BE2C (cell line): ENCODE results near the gene PKNOX1.
"Not testable (repeated sequence)": the region's sequence is repeated elsewhere in the genome, so short reads cannot be mapped to it uniquely, and the experiment has no call there.

Experiments used
- DNase-seq: peaks from one replicate; pipeline ENCODE4 v3.0.0-alpha.2; 2020
- H3K27me3 ChIP-seq: fragments of 250-450 bp; sonication (Bioruptor Pico); 2 replicates; pipeline ENCODE4 v1.5.1; 2020; ENCODE audit warnings: mild to moderate bottlenecking
- H3K36me3 ChIP-seq: fragments of 250-450 bp; sonication (Bioruptor Pico); 2 replicates; pipeline ENCODE4 v1.5.1; 2020; ENCODE audit warnings: mild to moderate bottlenecking
- H3K4me1 ChIP-seq: fragments of 250-450 bp; sonication (Bioruptor Pico); 2 replicates; pipeline ENCODE4 v1.5.1; 2020
- H3K4me3 ChIP-seq: 2 replicates; pipeline ENCODE4 v1.5.1; 2011; ENCODE audit warnings: low read depth, low read length
- H3K9me3 ChIP-seq: fragments of 250-450 bp; sonication (Bioruptor Pico); 2 replicates; pipeline ENCODE4 v1.5.1; 2020

PKNOX1 gene

GRCh38 chr21:43062955-43063664 lies 88.7 kb downstream of the PKNOX1 start:
- H3K36me3 ChIP-seq, H3K4me3 ChIP-seq, H3K4me1 ChIP-seq, DNase-seq, H3K27me3 ChIP-seq, H3K9me3 ChIP-seq: not testable (repeated sequence)

GRCh38 chr21:43064265-43064917 lies 90.0 kb downstream of the PKNOX1 start:
- H3K4me1 ChIP-seq, H3K36me3 ChIP-seq, H3K9me3 ChIP-seq, DNase-seq, H3K4me3 ChIP-seq, H3K27me3 ChIP-seq: not testable (repeated sequence)

- H3K9me3 ChIP-seq, H3K4me3 ChIP-seq, H3K27me3 ChIP-seq, H3K36me3 ChIP-seq, DNase-seq, H3K4me1 ChIP-seq: not testable (repeated sequence)
Observed at GRCh38 chr21:43065991-43066390, 91.6 kb downstream of the PKNOX1 start.

- DNase-seq, H3K4me1 ChIP-seq: not testable (repeated sequence)
Observed at GRCh38 chr21:43066690-43067089, 92.3 kb downstream of the PKNOX1 start.

GRCh38 chr21:43068065-43068464 lies 93.7 kb downstream of the PKNOX1 start:
- DNase-seq, H3K27me3 ChIP-seq, H3K4me1 ChIP-seq, H3K36me3 ChIP-seq, H3K9me3 ChIP-seq, H3K4me3 ChIP-seq: not testable (repeated sequence)

More at GRCh38 chr21:43066690-43067089, 92.3 kb downstream of the PKNOX1 start:
- H3K4me3 ChIP-seq, H3K36me3 ChIP-seq, H3K9me3 ChIP-seq, H3K27me3 ChIP-seq: not testable (repeated sequence)

- DNase-seq, H3K27me3 ChIP-seq, H3K4me1 ChIP-seq, H3K36me3 ChIP-seq, H3K4me3 ChIP-seq, H3K9me3 ChIP-seq: not testable (repeated sequence)
Observed at GRCh38 chr21:43069682-43070081, 95.3 kb downstream of the PKNOX1 start.

- H3K36me3 ChIP-seq, H3K4me3 ChIP-seq, H3K27me3 ChIP-seq, H3K4me1 ChIP-seq, DNase-seq, H3K9me3 ChIP-seq: not testable (repeated sequence)
Observed at GRCh38 chr21:43072742-43073141, 98.4 kb downstream of the PKNOX1 start.

GRCh38 chr21:43074401-43075169 lies 100.2 kb downstream of the PKNOX1 start:
- H3K4me1 ChIP-seq, H3K36me3 ChIP-seq, H3K9me3 ChIP-seq, H3K27me3 ChIP-seq, DNase-seq, H3K4me3 ChIP-seq: not testable (repeated sequence)

GRCh38 chr21:43075170-43076022 lies 101.0 kb downstream of the PKNOX1 start, which contains the start of gene CBS:
Gene CBS (minus strand): TSS chr21:43075835. CDS start chr21:43072193, 3,642 bp downstream.
- not testable (repeated sequence) for H3K9me3 ChIP-seq, H3K36me3 ChIP-seq, H3K4me1 ChIP-seq, H3K27me3 ChIP-seq, H3K4me3 ChIP-seq, DNase-seq

- H3K4me1 ChIP-seq, H3K27me3 ChIP-seq, H3K4me3 ChIP-seq, H3K36me3 ChIP-seq, DNase-seq, H3K9me3 ChIP-seq: not testable (repeated sequence)
Observed at GRCh38 chr21:43076023-43076637, 101.8 kb downstream of the PKNOX1 start.

GRCh38 chr21:43076643-43077042 lies 102.3 kb downstream of the PKNOX1 start:
- not testable (repeated sequence) for H3K4me1 ChIP-seq, H3K27me3 ChIP-seq, H3K9me3 ChIP-seq, H3K4me3 ChIP-seq, DNase-seq, H3K36me3 ChIP-seq

- not testable (repeated sequence) for H3K4me3 ChIP-seq, H3K9me3 ChIP-seq, DNase-seq, H3K27me3 ChIP-seq, H3K36me3 ChIP-seq, H3K4me1 ChIP-seq
Observed at GRCh38 chr21:43082587-43083300, 108.4 kb downstream of the PKNOX1 start.
